HG02571 (cell line): ENCODE results near the gene SF3A2.

ENCODE experiments used
- ATAC-seq: cut with Tn5 transposase; IDR thresholded peaks from one replicate; pipeline ENCODE4 v1.9.1; 2021; ENCODE audit warnings: mild to moderate bottlenecking, moderate library complexity; ENCODE audit not compliant: unreplicated experiment

SF3A2 gene

DNA sequence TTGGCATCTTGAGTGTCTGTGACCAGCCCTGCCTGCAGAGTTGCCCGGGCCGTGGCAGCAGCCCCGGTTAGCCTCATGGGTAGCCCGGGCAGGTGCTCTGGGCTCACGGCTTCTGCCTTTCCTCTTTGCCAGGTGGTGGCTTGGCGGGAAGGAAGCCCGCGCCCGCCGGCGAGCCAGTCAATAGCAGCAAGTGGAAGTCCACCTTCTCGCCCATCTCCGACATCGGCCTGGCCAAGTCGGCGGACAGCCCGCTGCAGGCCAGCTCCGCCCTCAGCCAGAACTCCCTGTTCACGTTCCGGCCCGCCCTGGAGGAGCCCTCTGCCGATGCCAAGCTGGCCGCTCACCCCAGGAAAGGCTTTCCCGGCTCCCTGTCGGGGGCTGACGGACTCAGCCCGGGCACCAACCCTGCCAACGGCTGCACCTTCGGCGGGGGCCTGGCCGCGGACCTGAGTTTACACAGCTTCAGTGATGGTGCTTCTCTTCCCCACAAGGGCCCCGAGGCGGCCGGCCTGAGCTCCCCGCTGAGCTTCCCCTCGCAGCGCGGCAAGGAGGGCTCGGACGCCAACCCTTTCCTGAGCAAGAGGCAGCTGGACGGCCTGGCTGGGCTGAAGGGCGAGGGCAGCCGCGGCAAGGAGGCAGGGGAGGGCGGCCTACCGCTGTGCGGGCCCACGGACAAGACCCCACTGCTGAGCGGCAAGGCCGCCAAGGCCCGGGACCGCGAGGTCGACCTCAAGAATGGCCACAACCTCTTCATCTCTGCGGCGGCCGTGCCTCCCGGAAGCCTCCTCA lies 10.4 kb upstream of the SF3A2 start:
- ATAC-seq: no peak

DNA sequence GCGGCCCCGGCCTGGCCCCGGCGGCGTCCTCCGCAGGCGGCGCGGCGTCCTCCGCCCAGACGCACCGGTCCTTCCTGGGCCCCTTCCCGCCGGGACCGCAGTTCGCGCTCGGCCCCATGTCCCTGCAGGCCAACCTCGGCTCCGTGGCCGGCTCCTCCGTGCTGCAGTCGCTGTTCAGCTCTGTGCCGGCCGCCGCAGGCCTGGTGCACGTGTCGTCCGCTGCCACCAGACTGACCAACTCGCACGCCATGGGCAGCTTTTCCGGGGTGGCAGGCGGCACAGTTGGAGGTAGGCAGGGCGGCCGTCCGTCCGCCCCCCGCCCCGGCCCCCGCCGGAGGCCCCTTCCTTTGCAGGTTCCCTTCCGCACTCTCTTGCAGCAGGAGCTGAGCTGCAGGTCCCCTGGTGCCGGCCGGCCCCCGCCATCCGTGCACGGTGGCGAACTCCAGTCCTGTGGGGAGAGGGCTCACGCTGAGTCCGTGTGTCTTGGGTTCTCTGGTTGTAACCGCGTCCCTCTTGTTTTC lies 9.7 kb upstream of the SF3A2 start:
- ATAC-seq: no peak

- no peak for ATAC-seq
These were observed 9.0 kb upstream of the SF3A2 start for GRCh38 chr19:2227415-2228156.

DNA sequence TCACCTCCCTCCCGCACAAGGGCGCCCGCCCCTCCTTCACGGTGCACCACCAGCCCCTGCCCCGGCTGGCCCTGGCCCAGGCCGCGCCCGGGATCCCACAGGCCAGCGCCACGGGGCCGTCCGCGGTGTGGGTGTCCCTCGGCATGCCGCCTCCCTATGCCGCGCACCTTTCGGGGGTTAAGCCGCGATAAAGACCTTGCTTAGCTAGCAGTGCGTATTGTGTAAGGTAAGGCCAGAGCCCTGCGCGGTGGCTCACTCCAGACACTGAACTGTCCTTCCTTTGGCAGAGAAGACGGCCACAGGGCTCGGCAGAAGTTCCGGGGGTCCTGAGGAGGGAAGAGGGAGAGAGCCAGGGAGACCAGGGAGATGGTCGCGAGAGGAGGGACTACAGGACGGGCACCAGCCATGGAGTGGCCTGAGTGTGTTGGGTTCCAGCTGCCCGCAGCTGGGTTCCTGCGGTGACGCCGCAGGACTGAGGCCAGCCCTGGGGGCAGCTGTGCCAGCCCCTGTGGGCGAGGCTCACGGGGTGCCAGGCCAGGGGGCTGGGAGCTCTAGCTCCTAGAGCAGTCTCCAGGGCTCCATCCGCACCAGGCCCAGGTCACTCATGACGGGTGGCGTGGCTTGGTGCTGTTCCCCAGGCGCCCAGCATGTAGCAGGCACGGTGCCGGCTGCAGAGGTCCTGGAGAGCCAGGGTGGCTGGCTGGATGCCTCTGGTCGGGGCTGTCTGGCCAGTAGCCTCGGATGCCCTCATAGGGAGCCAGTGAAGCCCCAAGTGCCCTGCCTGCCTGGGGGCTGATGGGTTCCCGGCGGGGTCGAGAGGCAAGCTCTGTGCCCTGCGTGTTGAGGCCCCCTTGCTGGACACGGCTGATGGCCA lies 8.2 kb upstream of the SF3A2 start:
- ATAC-seq: no peak

GRCh38 chr19:2229103-2230032 lies 7.3 kb upstream of the SF3A2 start:
- ATAC-seq: no peak

DNA sequence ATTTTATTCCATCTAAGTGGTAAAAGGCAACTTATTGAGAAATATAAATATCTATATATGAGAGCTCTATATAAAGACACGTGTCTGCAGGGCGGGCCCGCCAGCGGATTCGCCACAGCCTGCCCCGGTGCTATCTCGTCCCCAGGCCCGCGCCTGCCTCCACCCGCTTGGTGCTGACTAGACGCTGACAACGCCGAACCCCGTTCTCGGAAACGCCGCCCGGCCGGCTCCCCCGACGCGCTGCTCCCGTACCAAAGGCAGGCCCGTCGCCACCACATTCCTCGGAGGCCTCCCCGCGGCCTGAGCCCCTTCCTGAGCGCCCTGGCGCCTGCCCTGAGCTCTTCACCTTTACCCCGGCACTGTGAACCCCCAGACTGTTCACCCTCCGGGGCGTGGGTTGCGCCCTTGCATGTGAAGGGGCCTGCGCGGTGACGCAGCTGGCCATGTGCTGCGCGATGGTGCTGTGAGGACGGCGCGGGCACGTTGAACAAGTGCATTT lies 6.5 kb upstream of the SF3A2 start:
- no peak for ATAC-seq

- ATAC-seq: no peak
These were observed 5.7 kb upstream of the SF3A2 start for GRCh38 chr19:2230807-2231533.

GRCh38 chr19:2231621-2232221 lies 4.9 kb upstream of the SF3A2 start:
- ATAC-seq: no peak

DNA sequence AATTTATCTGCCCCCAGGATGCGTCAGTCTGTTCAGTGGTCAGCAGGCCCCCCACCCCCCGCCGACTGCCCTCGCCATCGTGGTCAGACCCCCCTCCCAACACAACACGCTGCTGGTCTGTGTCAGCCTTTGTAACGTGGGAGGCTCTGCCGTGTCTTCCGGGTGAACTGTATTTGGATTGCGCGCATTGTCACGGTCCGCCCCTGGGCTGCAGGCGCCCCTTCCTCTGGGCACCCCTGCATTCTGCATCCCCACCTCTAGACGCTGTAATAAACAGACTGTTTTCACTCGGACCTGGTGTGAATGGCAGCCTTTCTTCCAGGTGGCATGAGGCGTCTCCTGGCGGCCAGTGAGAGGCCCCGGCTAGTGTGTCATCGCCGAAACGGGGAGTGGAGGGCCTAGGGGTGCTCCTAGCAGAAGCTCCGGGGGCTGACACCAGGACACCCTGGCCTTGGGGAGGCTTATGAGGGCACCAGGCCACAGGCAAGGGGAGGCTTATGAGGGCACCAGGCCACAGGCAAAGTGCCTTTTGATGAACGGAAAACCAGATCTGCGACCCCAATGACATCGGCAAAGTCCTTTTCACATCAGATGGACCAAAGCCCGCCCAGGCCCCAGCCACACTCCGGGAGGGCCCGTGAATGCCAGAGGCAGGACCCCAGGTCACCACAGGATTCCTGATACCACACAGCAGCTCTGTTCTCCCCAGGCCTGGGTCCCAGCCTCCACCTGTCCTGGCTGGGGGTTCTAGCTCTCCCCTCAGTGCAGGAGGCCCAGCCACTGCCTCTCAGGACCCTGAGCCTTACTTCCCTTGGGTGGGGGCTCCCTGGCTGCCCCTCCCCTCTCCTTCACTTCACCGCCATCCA lies 4.1 kb upstream of the SF3A2 start:
- ATAC-seq: no peak

DNA sequence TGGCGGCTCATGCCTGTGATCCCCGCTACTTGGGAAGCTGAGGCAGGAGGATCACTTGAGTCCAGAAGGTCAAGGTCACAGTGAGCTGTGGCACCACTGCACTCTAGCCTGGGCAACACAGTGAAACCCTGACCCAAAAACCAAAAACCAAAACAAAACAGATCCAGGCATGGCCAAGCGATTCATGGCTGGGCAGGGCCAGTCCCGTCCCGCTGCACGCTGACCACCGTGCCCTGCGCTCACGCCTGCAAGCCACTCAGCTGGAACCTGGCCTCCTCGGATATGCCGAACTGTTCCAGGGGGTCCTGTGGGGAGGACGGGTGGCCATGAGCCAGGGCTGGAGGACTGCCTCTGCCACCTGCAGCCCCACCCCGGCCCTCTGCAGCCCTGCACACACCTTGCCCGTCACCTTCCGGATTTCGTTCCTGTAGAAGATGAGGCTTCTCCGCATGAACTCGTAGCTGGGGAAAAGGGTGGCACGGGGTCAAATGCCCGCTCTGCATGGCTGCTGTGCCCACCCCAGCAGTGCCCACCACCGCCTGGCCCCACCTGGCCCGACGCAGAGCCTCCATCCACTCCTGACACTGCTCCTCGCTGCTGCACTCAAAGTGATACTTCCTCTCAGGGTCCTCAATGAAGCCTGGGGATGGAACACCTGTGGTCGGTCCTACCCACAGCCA lies 2.9 kb upstream of the SF3A2 start:
- no peak for ATAC-seq

GRCh38 chr19:2234996-2235380 lies 1.6 kb upstream of the SF3A2 start:
- ATAC-seq: no peak

DNA sequence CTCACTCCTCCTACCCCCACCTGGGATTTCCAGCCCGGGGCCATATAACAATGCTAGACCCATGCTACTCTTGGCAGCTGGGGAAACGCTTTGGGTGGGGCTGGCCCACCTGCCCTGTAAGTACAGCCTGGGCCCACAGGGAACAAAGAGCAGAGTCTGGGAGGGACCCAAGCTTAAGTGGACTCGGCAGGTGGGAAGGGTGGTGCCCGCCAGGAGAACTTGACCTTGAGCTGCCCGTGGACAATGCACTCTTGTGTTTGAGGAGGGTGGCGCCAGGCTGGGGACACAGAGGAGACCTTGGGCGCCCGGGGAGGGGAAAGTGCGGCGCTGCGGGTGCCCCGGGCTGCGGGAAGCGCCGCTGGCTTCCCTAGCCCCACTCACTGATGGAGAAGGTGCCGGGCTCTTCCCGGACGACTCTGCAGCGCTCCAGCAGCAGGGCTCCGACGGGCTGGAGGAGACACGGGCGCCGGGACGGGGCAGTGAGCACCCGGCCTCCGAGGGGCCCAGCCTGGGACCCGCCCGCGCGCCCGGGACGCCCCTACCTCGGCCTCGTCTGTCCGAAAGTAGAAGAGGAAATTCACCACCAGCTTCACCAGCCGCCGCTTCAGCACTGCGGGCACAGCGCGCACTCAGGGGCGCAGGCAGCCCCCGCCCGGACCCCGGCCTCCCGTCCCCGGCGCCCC lies 1.1 kb upstream of the SF3A2 start:
- ATAC-seq: peak; percentile 13

DNA sequence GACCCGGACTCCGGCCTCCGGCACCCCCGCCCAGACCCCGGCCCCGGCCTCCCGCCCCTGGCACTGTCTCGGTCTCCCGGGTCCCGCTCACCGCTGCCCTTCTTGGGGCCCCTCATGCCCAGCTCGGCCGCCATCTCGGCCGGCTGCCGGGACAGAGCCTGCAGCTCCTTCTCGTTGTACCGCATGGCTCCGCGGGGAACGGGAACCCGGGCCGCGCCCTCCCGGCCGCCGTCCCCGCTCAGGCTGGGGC lies 635 bp upstream of the SF3A2 start:
- peak; percentile 20 for ATAC-seq

DNA sequence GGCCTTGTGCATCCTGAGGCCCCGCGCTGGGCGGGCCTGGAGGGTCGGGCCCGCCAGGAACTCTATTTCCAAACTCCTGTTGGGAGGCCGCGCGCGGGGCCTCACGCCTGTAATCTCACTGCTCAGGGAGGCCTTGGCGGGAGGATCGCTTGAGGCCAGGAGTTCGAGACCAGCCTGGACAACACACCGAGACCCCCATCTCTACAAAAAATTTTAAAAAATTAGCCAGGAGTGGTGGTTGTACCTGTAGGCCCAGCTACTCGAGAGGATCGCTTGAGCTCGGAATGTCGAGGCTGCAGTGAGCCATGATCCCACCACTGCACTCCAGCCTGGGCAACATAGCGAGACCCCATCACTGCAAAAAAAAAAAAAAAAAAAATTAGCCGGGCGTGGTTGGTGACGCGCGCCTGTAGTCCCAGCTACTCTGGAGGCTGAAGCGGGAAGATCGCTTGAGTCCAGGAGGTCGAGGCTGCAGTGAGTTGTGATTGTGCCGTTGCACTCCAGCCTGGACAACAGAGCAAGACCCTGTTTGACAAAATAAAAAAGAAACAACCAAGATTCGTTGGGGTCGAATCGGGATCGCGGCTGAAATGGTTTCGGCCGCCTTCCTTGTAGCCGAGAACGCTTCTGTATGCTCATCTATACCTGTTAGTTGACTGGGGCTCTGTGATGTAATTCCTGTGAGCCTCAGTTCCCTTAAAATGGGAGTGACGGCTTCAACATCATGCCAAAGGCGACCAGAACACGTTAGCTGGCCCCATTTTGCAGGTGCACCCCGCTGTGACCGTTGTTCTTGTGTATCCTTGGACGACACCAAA lies 636 bp downstream of the SF3A2 start:
- ATAC-seq: no peak

DNA sequence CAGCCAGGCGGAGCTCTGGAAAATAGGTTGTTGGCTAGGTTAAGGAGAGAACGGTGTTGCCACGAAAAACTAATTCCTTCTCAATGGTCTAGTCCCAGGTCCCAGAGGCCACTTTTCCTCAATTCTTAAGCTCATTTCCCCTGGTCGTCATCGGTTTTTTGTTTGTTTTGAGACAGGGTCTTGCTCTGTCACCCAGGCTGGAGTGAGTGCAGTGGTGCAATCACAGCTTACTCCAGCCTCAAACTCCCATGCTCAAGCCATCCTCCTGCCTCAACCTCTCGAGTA lies 1.2 kb downstream of the SF3A2 start:
- ATAC-seq: no peak

GRCh38 chr19:2239173-2239572 lies 2.5 kb downstream of the SF3A2 start:
- no peak for ATAC-seq
